Stimulated activated naive CD8-positive, alpha-beta T cell treated with anti-CD3 and anti-CD28 coated beads, Interleukin-15, Interleukin-2, amounts not matched to agents 100 ng/mL and 50 ng/mL, for 24 hours (primary cell): ENCODE results near the gene CHST9.

ENCODE experiments used
- H3K27ac Mint-ChIP-seq: one replicate; pipeline ENCODE4 v1.8.0; 2021; ENCODE audit warnings: mild to moderate bottlenecking, mixed read lengths
- H3K27me3 Mint-ChIP-seq: one replicate; pipeline ENCODE4 v1.8.0; 2021; ENCODE audit warnings: mixed read lengths
- H3K36me3 Mint-ChIP-seq: one replicate; pipeline ENCODE4 v1.8.0; 2021; ENCODE audit warnings: low read depth, mixed read lengths
- H3K4me1 Mint-ChIP-seq: one replicate; pipeline ENCODE4 v1.8.0; 2021; ENCODE audit warnings: low read depth, mixed read lengths
- H3K4me3 Mint-ChIP-seq: one replicate; pipeline ENCODE4 v1.8.0; 2021; ENCODE audit warnings: mild to moderate bottlenecking, mixed read lengths
- H3K9me3 Mint-ChIP-seq: one replicate; pipeline ENCODE4 v1.8.0; 2021; ENCODE audit warnings: mixed read lengths

CHST9 gene

DNA sequence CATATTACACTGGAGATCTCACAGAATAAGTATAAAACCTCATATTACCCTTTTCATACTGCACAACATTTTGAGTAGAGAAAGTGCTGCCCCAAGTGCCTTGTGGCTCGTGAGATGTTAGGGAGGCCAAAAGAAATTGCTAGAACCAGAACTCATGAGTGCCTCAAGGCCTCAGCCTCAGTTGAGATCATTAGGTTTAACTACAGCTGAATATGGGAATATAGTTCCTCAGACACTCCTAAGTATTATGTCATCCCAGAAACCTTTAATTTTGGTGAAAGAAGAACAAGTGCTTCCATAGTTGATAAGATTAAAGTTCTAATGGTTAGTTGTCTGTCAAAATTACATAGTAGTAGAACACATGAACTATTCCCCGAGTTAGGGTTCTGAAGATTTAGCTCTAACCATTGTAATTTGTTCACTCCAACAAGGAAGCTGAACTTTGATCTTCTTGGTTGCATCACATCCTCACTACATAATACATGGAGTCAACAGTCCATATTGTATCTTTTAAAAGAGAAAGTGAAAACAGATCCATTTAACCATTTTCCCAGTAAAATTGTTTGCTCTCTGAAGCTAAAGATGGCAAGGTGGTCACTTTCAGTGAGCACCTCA is 310.0 kb downstream of the CHST9 start:
- no peaks in the 10 kb centered on the region for H3K27me3 Mint-ChIP-seq
- no peak overlapping the region for H3K4me3 Mint-ChIP-seq
- no peaks in the 10 kb centered on the region for H3K36me3 Mint-ChIP-seq
- peaks cover 3% of the 10 kb centered on the region for H3K9me3 Mint-ChIP-seq
- no peaks in the 10 kb centered on the region for H3K4me1 Mint-ChIP-seq
- no peak overlapping the region for H3K27ac Mint-ChIP-seq

DNA sequence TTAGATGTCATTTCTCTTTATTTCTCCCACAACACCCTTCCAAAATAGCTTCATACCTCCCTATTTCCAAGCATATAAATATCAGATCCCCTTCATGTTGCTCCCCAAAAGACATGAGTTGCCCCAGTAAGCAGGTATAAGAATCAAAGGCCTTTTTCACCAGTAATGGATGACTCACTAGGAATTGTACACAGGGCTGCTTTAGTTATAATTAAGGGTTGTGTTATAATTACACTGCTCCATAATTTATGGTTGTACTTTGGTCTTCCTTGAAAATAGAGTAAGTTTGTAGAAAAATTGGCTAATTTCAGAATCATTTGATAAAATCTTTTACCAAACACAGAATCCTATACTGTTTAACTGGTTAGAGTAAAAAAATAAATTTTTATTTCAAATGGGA is 310.8 kb downstream of the CHST9 start:
- Mint-ChIP-seq H3K9me3 (peaks cover 3% of the 10 kb centered on the region), H3K4me1 (no peaks in the 10 kb centered on the region), H3K27ac (no peak overlapping the region), H3K27me3 (no peaks in the 10 kb centered on the region), H3K36me3 (no peaks in the 10 kb centered on the region), H3K4me3 (no peak overlapping the region)

DNA sequence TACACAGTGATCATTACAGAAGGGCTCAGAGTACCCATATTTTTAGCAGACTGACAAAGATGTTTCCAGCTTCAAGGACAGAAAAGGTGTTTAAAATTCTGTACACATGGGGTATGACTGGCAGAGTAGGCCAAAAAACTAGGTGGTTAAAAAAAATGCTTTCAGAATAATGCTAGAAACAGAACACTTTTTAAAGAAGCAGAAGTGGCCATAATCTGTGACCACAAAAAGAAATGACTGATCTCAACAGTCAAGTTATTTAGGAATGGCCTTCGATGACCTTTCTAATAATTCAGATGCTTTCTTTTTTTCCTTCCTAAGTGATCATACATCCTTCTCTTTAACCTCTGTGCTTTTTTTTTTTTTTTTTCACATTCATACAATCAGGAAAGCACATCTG is 315.5 kb downstream of the CHST9 start:
- Mint-ChIP-seq H3K9me3 (no peaks in the 10 kb centered on the region), H3K4me1 (no peaks in the 10 kb centered on the region)

DNA sequence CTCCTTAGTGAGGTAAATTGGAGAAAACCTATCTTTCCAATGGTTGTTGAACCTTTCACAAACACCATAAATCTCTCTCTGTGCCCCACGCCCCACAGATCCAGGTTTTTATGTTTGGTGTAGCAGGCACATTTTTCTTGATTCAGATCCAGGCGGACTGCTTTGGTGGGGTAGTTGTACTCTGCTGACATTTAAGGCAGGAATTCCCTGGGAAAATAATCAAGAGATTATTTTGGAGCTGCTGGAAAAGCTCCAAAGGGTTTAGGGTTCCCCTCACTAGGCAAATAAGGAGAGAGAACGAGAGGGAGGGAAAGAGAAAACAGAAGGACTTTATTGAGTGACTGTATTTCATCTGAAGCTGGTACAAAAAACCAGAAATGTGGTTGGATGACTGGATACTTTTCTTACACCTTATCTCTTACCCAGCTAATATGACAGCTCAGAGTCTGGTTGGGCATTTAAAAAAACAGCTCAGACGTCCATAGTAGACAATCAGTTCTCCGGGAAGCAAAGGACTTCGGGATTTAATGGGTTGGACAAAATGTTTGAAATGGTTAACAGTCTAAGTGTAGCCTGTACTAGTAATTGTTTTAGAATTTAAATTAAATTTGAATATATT is 316.0 kb downstream of the CHST9 start:
- Mint-ChIP-seq H3K36me3 (no peaks in the 10 kb centered on the region), H3K9me3 (no peaks in the 10 kb centered on the region), H3K27me3 (peaks cover 14% of the 10 kb centered on the region), H3K27ac (no peak overlapping the region), H3K4me3 (no peak overlapping the region), H3K4me1 (no peaks in the 10 kb centered on the region)

More for the DNA sequence above, 315.5 kb downstream of the CHST9 start:
- peaks cover 9% of the 10 kb centered on the region for H3K27me3 Mint-ChIP-seq
- no peak overlapping the region for H3K4me3 Mint-ChIP-seq
- H3K36me3 Mint-ChIP-seq = no peaks in the 10 kb centered on the region
- no peak overlapping the region for H3K27ac Mint-ChIP-seq

DNA sequence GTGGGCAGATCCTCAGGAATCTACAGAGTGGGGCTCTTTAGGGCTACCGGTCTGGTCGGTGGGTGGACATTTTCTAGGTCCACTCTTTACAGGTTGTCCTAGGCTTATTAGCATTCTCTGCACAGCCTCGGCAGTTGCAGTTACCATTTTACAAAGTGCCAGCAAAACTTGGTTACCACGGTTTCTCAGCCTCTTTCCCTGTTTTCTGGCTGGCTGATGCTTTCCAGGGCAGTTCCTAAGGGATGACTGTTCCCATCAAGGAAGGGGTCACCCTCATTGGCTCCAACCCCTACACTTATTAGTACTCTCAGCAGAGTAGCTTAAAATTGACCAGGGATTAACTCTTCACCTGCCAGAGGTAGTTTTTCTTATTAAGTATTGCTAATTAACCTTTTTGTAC is 317.6 kb downstream of the CHST9 start:
- H3K36me3 Mint-ChIP-seq = no peaks in the 10 kb centered on the region
- no peaks in the 10 kb centered on the region for H3K4me1 Mint-ChIP-seq
- no peaks in the 10 kb centered on the region for H3K9me3 Mint-ChIP-seq
- H3K4me3 Mint-ChIP-seq = no peak overlapping the region
- H3K27ac Mint-ChIP-seq = no peak overlapping the region
- H3K27me3 Mint-ChIP-seq = peaks cover 18% of the 10 kb centered on the region

DNA sequence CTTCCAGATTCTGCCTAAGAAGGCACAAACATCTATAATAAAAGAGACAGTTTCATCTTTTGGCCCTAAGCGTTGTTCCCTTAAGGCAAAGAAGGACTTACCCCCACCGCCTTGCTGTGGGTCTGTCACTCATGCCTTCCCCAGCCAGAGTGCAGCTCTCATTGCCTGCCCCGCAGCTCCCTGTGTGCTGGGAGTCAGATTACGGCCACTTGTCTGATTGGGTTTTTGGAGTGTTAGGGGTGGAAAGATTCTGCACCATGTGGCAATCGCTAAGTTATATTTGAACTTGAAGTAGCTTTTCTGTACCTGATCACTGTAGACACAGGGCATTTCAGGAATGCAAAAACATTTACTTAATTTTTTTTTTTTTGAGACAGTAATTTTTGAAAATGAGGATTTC is 319.6 kb downstream of the CHST9 start, which contains the start of gene AQP4:
Gene AQP4, minus strand, starts transcription at position 151 of the 400 bp plus-strand sequence. Its CDS starts 18 bp downstream, at position 133.
- H3K4me1 Mint-ChIP-seq = no peaks in the 10 kb centered on the region
- H3K27ac Mint-ChIP-seq = no peak within 1 kb of the TSS
- no peak within 1 kb of the TSS for H3K4me3 Mint-ChIP-seq
- no peaks in the 10 kb centered on the region for H3K36me3 Mint-ChIP-seq
- H3K27me3 Mint-ChIP-seq = peaks cover 22% of the 10 kb centered on the region
- no peaks in the 10 kb centered on the region for H3K9me3 Mint-ChIP-seq

DNA sequence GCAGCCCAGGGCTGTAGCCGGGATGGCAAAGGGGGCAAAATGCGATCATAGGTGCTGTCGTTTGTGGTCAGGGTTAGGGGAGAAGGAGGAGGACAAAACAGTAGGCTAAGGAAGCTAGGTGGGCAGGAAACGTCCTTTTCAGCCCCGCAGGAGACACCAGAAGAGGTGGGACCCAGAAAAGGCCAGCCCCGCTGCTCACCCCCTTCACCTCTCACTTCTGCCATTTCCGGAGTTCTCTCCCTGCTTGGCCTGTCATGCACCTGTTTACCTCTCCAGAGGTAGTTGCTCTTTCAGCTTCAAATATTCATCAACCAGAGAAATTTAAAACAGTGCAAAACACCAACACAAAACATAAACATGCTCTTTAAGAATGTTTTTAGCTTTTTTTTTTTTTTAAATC is 320.4 kb downstream of the CHST9 start:
- no peaks in the 10 kb centered on the region for H3K4me1 Mint-ChIP-seq
- no peaks in the 10 kb centered on the region for H3K9me3 Mint-ChIP-seq
- H3K4me3 Mint-ChIP-seq = no peak overlapping the region
- no peaks in the 10 kb centered on the region for H3K36me3 Mint-ChIP-seq
- peaks cover 22% of the 10 kb centered on the region for H3K27me3 Mint-ChIP-seq
- H3K27ac Mint-ChIP-seq = no peak overlapping the region

DNA sequence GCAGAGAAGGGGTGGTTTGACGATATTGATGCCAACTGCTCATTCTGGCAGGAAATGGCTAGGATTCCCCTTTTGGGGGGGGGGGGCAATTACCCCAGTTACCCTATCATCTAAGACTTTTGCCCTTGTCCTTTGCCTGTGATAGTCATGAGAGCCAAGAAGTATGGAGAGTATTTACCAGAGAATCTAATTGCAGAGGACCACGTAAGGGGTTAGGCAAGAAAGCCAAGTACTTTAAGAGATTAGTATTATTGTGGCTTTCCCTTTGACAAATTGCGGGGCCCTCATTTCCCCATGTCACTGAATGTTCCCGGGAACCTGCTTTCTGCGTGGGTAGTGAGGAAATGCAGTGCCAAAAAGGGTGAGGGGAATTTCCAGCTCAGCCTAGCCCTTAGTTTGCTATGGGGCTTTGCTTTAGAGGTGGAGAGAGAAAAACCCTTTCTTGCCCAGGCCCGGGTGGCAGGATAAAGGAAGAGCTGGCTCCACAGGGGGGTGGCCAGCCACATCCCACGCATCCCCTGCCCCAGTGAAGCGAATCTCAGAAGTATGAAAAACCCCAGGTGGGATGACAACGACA is 321.1 kb downstream of the CHST9 start:
- Mint-ChIP-seq H3K9me3 (no peaks in the 10 kb centered on the region), H3K4me3 (no peak overlapping the region), H3K27ac (no peak overlapping the region), H3K4me1 (no peaks in the 10 kb centered on the region), H3K27me3 (peaks cover 22% of the 10 kb centered on the region), H3K36me3 (no peaks in the 10 kb centered on the region)

DNA sequence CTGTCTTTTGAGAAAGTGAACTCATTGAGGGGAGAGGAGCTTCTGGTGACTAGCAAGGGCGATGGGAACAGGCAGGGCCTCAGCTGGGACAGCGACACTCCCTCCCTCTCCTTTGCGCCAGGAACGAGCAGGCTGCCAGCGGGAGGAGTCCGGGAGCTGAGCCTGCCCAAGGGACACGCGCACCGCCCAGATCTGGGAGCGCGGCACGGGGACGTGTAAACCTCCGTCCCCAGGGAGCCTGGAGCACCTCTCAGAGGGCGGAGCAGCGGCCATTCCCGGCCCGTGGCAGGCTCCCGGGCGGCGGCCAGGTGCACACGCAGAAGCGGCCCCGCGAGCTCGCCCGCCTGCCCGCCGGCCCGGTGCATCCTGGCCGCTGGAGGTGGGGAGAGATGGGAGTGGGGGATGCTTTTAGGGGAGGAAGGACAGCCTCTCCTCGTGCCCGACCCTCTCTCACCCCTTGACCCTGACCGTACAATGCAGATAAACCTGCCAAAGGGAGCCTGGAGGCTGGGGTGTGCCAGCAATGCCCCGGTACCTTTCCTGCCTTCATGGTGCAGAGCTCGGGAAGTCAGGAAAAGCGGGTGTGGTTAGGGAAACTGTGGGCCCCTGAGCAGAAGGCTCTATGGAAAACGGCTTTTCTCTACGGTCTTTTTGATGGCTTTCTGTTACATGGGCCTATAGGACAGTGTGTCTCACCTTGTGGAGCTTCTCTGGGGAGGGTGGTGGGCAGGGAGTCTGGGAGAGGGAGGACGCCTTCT is 321.8 kb downstream of the CHST9 start:
- peaks cover 22% of the 10 kb centered on the region for H3K27me3 Mint-ChIP-seq
- no peak overlapping the region for H3K27ac Mint-ChIP-seq
- no peaks in the 10 kb centered on the region for H3K9me3 Mint-ChIP-seq
- no peak overlapping the region for H3K4me3 Mint-ChIP-seq
- no peaks in the 10 kb centered on the region for H3K36me3 Mint-ChIP-seq
- no peaks in the 10 kb centered on the region for H3K4me1 Mint-ChIP-seq

DNA sequence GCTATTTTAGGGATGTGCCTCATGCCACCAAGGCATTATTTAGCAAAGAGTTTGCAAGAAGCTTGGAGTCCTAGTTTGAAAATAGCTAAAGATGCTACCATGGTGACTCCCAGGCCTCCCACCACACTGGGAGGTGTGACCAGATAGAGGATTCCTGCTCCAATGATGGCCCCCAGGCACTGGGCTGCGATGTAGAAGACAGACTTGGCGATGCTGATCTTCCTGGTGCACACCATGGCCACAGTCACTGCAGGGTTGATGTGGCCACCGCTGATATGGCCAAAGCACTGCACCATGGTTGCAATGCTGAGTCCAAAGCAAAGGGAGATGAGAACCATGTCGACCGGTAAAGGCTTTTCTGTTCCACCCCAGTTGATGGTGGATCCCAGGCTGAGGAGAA is 323.0 kb downstream of the CHST9 start:
- H3K27ac Mint-ChIP-seq = no peak overlapping the region
- peaks cover 22% of the 10 kb centered on the region for H3K27me3 Mint-ChIP-seq
- H3K9me3 Mint-ChIP-seq = no peaks in the 10 kb centered on the region

More for the DNA sequence above, 323.0 kb downstream of the CHST9 start:
- no peaks in the 10 kb centered on the region for H3K4me1 Mint-ChIP-seq
- no peaks in the 10 kb centered on the region for H3K36me3 Mint-ChIP-seq
- no peak overlapping the region for H3K4me3 Mint-ChIP-seq
